Measurements from ENCODE around the gene RBP3. TPM values are rescaled to one million over a fixed set of nuclear protein-coding genes. Genes with fewer than 3 reads are reported as not detected.

RBP3 gene
- total and polyA plus RNA-seq, 4 donors = not detected

DNA sequence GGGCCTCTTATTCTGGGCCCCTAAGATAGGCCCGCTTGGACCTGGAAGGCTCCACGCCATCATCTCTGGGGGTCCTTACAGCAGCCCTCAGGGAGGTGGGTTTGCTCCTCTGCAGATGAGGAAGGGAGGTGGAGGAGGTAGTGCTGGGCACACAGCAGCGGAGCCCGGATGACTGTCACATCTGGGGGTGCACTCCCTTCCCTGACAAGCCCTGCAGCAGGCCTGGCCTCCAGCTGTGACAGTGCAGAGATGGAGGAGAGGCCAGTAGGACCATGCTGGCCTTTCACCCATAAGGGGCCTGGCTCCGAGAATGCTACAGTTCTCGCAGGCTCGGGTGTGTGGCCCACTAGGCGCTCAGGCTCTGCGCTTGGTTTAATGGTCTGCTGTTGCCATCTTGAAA is 16.7 kb upstream of the RBP3 start:
- Histone ChIP-seq H3K4me1 (ENCODE audit: control insufficient read depth in 4 of 4, insufficient read depth in 4 of 4, low read length in 3 of 4) (peaks cover 0 to 12% (median 4%) of the 10 kb centered on the region in 4 donors), H3K36me3 (ENCODE audit: control insufficient read depth in 4 of 4, insufficient read depth in 3 of 4, low read depth in 1 of 4, low read length in 3 of 4) (no peaks in the 10 kb centered on the region), H3K9me3 (ENCODE audit: control insufficient read depth in 4 of 4, low read length in 3 of 4) (no peaks in the 10 kb centered on the region), H3K9ac (ENCODE audit: low read depth in 1 of 2, low read length in 2 of 2) (no peak overlapping the region), H3K27ac (ENCODE audit: low read depth in 1 of 2, low read length in 2 of 2) (no peak overlapping the region), H3K4me3 (ENCODE audit: low read depth in 1 of 3, low read length in 3 of 3) (no peak overlapping the region), H3K27me3 (ENCODE audit: control insufficient read depth in 4 of 4, insufficient read depth in 4 of 4, low read length in 3 of 4) (no peaks in the 10 kb centered on the region)
- WGBS = 96% methylated on average over 9 of the region's 9 CpGs
- no peak for TF ChIP-seq CTCF (IDR thresholded peaks at IDR 0.05; ENCODE audit: low read depth, low read length, missing input control)
- no peak for TF ChIP-seq ATF3 (IDR thresholded peaks at IDR 0.05)
- TF ChIP-seq FOXA2 (IDR thresholded peaks at IDR 0.05) = no peak
- no peak for TF ChIP-seq MAX (IDR thresholded peaks at IDR 0.05)
- TF ChIP-seq, protein P1, sequence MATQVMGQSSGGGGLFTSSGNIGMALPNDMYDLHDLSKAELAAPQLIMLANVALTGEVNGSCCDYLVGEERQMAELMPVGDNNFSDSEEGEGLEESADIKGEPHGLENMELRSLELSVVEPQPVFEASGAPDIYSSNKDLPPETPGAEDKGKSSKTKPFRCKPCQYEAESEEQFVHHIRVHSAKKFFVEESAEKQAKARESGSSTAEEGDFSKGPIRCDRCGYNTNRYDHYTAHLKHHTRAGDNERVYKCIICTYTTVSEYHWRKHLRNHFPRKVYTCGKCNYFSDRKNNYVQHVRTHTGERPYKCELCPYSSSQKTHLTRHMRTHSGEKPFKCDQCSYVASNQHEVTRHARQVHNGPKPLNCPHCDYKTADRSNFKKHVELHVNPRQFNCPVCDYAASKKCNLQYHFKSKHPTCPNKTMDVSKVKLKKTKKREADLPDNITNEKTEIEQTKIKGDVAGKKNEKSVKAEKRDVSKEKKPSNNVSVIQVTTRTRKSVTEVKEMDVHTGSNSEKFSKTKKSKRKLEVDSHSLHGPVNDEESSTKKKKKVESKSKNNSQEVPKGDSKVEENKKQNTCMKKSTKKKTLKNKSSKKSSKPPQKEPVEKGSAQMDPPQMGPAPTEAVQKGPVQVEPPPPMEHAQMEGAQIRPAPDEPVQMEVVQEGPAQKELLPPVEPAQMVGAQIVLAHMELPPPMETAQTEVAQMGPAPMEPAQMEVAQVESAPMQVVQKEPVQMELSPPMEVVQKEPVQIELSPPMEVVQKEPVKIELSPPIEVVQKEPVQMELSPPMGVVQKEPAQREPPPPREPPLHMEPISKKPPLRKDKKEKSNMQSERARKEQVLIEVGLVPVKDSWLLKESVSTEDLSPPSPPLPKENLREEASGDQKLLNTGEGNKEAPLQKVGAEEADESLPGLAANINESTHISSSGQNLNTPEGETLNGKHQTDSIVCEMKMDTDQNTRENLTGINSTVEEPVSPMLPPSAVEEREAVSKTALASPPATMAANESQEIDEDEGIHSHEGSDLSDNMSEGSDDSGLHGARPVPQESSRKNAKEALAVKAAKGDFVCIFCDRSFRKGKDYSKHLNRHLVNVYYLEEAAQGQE (IDR thresholded peaks at IDR 0.05) = no peak
- TF ChIP-seq RXRA (IDR thresholded peaks at IDR 0.05) = no peak
- no peak for TF ChIP-seq FOXA1 (IDR thresholded peaks at IDR 0.05)
- TF ChIP-seq NR2F2 (IDR thresholded peaks at IDR 0.05) = no peak
- no peak for TF ChIP-seq HNF4A (conservative IDR thresholded peaks at IDR 0.05)
- no peak for TF ChIP-seq SP1 (IDR thresholded peaks at IDR 0.05)
- no peak for TF ChIP-seq HNF4G (IDR thresholded peaks at IDR 0.05)
- TF ChIP-seq ZBTB33 (IDR thresholded peaks at IDR 0.05) = no peak
- TF ChIP-seq RAD21 (IDR thresholded peaks at IDR 0.05) = no peak
- no peak for TF ChIP-seq GABPA (IDR thresholded peaks at IDR 0.05 in 1 of 2, conservative IDR thresholded peaks at IDR 0.05 in 1 of 2)
- TF ChIP-seq YY1 (IDR thresholded peaks at IDR 0.05) = no peak
- no peak for TF ChIP-seq TAF1 (conservative IDR thresholded peaks at IDR 0.05)
- no peak for TF ChIP-seq EGR1 (IDR thresholded peaks at IDR 0.05; ENCODE audit: low read depth in 2 of 2)
- no peak for TF ChIP-seq JUND (IDR thresholded peaks at IDR 0.05)
- DNase-seq (ENCODE audit: low spot score) = no peak
